Esophagus squamous epithelium (tissue), 4 donors: ENCODE results near the gene LTB.

Source experiments
- POLR2A ChIP-seq, 4 donors: fragments of 450-650 bp; IDR thresholded peaks; one replicate each; pipeline ENCODE4 v1.6.1; 2017; ENCODE audit warnings: antibody characterized with exemption in 4 of 4, mild to moderate bottlenecking in 4 of 4, moderate library complexity in 3 of 4
- TF ChIP-seq, protein P1 (sequence below), 6 experiments: fragments of 450-650 bp in 4 of 6; fragments of 200-600 bp in 2 of 6; sonication (generic) in 2 of 6; IDR thresholded peaks; one replicate each; pipeline ENCODE4 v1.5.1; 2016 to 2019; ENCODE audit warnings: antibody characterized with exemption in 6 of 6, mild to moderate bottlenecking in 4 of 6, moderate library complexity in 4 of 6

DNA sequence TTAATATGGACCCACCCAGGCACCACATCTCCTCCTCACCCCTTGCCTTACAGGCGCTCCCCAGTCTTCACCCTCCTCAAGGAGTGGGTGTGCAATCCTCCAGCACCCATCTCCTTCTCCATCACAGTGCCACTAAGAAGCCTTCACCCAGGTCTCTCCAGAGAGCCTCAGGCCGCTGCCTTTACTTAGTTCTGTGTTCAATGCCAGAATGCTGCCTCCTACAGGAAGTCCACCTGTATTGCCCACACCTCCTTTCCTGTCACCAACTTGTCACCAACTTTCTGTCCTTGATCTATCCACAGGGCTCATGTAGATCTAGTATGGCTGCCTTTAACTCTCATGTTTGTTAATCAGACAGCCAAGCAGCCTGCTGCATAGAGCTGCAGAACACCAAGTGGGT is 3.3 kb upstream of the LTB start:
- TF ChIP-seq, protein P1, sequence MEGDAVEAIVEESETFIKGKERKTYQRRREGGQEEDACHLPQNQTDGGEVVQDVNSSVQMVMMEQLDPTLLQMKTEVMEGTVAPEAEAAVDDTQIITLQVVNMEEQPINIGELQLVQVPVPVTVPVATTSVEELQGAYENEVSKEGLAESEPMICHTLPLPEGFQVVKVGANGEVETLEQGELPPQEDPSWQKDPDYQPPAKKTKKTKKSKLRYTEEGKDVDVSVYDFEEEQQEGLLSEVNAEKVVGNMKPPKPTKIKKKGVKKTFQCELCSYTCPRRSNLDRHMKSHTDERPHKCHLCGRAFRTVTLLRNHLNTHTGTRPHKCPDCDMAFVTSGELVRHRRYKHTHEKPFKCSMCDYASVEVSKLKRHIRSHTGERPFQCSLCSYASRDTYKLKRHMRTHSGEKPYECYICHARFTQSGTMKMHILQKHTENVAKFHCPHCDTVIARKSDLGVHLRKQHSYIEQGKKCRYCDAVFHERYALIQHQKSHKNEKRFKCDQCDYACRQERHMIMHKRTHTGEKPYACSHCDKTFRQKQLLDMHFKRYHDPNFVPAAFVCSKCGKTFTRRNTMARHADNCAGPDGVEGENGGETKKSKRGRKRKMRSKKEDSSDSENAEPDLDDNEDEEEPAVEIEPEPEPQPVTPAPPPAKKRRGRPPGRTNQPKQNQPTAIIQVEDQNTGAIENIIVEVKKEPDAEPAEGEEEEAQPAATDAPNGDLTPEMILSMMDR (IDR thresholded peaks at IDR 0.05), result peak in 1 of 6 experiments; percentile 32
- TF ChIP-seq POLR2A (IDR thresholded peaks at IDR 0.05), result no peak
